SH-SY5Y (cell line): ENCODE measurements around the gene MATN1.

ENCODE experiments used
- GATA2 ChIP-seq: IDR thresholded peaks from 2 replicates; pipeline ENCODE4 v1.6.1; 2011; ENCODE audit warnings: mild to moderate bottlenecking, low read depth, low read length
- GATA3 ChIP-seq: IDR thresholded peaks from 2 replicates; pipeline ENCODE4 v1.6.1; 2011; ENCODE audit warnings: low read depth, mild to moderate bottlenecking, low read length, moderate library complexity

DNA sequence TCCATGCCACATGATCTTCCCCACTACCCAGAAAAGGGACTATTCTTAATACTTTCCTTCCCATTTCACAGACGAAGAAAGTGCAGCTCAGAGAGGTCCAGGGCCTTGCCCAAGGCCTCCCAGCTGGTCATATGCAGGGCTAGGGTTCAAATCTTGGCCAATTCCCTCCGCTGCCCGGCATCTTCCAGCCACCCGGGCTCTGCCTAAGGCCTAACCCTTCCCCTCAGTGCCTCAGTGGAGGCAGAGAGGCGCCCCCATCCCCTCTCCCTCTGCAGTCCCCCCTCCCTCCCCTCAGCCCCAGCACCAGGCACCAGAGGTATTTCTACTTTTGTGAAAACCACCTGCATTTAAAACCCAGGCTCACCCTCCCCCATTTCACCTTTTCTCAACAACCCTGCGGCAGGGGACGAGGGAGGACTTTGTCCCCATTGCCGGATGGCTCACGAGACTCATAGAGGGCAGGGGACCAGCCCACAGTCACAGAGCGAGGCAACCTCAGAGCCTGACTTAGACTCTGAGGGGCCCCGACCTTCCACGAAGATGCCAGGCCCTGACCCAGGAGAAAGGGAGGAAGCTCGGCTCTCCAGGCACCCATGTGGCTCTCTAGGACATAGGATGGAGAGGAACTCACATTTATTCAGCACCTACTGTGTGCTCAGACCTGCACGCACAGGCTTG lies 21.9 kb upstream of the MATN1 start:
- no peak for TF ChIP-seq GATA3
- TF ChIP-seq GATA2 = no peak
